Peyer's patch (tissue), 4 donors: Measurements from ENCODE around the gene PRELID2.

Source experiments
- POLR2A ChIP-seq, 2 donors: fragments of 450-650 bp; IDR thresholded peaks; one replicate each; pipeline ENCODE4 v1.5.1; 2017; ENCODE audit warnings: antibody characterized with exemption in 2 of 2, mild to moderate bottlenecking in 2 of 2, moderate library complexity in 2 of 2
- TF ChIP-seq, protein P1 (sequence below), 6 experiments: fragments of 450-650 bp in 4 of 6; fragments of 200-600 bp in 2 of 6; sonication (generic) in 1 of 6; IDR thresholded peaks; one replicate each; pipeline ENCODE4 v1.5.1; 2017 to 2019; ENCODE audit warnings: antibody characterized with exemption in 6 of 6, mild to moderate bottlenecking in 3 of 6, moderate library complexity in 1 of 6

GRCh38 chr5:145752534-145752933, 82.6 kb downstream of the PRELID2 start:
- TF ChIP-seq, protein P1, sequence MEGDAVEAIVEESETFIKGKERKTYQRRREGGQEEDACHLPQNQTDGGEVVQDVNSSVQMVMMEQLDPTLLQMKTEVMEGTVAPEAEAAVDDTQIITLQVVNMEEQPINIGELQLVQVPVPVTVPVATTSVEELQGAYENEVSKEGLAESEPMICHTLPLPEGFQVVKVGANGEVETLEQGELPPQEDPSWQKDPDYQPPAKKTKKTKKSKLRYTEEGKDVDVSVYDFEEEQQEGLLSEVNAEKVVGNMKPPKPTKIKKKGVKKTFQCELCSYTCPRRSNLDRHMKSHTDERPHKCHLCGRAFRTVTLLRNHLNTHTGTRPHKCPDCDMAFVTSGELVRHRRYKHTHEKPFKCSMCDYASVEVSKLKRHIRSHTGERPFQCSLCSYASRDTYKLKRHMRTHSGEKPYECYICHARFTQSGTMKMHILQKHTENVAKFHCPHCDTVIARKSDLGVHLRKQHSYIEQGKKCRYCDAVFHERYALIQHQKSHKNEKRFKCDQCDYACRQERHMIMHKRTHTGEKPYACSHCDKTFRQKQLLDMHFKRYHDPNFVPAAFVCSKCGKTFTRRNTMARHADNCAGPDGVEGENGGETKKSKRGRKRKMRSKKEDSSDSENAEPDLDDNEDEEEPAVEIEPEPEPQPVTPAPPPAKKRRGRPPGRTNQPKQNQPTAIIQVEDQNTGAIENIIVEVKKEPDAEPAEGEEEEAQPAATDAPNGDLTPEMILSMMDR (IDR thresholded peaks at IDR 0.05), result no peak
- TF ChIP-seq POLR2A (IDR thresholded peaks at IDR 0.05), result no peak
